GM19043 (cell line): Measurements from ENCODE around the gene ZNF865.

Experiments
- ATAC-seq: cut with Tn5 transposase; IDR thresholded peaks from one replicate; pipeline ENCODE4 v1.9.1; 2021; ENCODE audit warnings: low read depth; ENCODE audit not compliant: unreplicated experiment

ZNF865 gene

GRCh38 chr19:55654868-55655647 lies 49.6 kb downstream of the ZNF865 start, which contains the start of gene U2AF2:
Gene U2AF2, plus strand, starts transcription at chr19:55655035. Its CDS starts 70 bp downstream, at chr19:55655105.
- peak; percentile 31 for ATAC-seq

- no peak for ATAC-seq
Observed at GRCh38 chr19:55655648-55656040, 50.2 kb downstream of the ZNF865 start.

- ATAC-seq, result no peak
Observed at GRCh38 chr19:55656552-55656951, 51.1 kb downstream of the ZNF865 start.

DNA sequence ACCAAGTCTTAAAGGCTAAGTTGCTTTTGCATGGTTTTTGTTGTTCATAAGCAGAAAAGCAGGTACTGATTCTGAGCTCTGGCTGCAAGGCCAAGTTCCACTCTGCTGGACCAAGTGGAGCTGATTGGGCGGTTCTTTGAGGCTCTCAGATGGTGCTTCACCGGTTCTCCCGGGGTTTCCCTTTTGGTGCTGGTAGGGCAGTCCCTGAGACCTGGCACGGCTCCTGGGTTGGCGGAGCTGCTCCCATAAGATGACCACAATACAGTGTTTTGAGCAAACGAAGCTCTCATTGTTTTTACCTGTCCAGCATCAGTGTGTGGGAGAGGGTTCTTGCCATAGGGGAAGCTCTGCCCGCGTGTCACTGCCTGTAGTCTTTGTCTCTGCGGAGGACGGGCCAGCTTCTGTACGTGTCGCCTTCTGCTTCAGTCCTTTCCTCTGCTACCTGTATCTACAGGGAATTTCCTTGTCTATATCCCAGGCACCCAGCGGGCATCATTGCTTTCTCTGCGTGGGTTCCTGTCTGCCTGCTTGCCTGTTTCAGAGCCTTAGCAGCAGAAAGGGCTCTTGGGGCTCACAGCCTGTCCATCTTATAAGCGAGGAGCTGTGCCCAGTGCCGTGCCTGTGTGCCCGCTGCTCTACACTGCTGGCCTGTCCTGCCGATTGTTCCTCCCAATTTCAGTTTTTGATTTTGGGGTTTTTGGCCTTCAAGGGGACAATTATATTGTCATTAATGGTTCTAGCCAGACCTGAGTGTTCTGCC lies 51.7 kb downstream of the ZNF865 start:
- ATAC-seq, result no peak

- no peak for ATAC-seq
Observed at GRCh38 chr19:55658846-55659459, 53.5 kb downstream of the ZNF865 start.

DNA sequence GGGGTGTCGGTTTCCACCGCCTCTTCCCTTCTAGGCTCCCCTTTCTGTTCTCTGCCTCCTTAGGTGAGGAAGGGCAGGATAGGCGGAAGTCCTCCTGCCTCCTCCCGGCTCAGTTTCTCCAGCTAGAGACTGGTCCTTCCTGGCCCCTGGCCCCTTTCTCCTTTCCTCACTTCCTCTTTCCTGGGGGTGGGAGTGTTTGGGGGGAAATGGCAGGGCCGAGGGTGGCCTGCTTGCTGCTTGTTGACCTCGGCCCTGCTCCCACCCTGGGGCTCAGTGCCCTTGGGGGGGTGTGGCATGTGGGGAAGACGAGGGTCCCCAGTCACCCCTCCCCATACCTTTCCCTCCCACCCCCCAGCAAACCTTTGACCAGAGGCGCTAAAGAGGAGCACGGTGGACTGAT lies 54.4 kb downstream of the ZNF865 start:
- ATAC-seq, result no peak

GRCh38 chr19:55660404-55660803 lies 55.0 kb downstream of the ZNF865 start:
- no peak for ATAC-seq

DNA sequence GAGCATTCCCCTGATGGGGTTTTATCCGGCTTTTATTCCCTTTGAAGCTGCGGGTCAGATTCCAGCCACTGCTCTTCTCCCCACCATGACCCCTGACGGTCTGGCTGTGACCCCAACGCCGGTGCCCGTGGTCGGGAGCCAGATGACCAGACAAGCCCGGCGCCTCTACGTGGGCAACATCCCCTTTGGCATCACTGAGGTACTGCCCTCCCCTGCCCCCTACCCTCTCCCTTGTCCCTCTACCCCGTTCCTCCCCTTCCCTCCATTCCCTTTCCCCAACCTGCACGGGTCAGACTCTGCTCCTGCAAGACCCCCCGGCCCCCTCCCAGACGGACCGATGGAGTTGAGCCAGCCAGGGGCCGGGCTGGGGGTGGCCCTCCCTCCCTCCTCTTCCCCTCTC lies 55.5 kb downstream of the ZNF865 start:
- no peak for ATAC-seq

- no peak for ATAC-seq
Observed at GRCh38 chr19:55661826-55662225, 56.4 kb downstream of the ZNF865 start.

DNA sequence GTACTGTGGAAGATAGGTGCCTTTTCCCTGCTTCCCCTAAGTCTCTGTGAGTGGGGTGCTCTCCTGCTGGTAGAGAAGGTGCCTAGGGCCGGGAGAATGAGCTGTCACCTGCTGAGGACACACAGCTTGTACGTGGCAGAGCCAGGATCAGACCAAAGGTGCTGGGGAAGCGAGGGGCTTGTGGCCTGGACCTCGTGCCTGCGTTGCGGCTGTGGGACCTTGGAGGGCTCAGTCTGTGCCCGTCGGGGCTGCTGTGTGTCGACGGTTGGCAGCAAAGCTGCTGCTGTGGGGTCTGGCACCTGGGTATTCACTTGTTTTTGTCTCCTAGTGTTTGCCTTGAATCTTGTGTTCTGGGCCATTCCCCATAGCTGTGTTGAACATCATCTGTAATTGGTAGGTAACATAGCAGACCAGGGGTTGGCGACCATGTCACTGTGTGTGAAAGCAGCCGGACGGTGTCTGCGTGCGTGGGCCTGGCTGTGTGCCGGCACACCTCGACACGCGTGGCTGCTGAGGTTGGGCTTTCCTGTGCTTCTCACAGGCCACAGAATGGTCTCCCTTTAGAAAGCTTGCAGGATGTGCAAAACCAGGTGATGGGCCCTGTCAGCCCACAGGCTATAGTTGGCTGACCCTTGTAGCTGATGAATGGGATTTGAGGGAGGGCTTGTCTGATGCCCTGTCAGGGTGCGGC lies 58.5 kb downstream of the ZNF865 start:
- no peak for ATAC-seq

GRCh38 chr19:55666343-55667005 lies 61.0 kb downstream of the ZNF865 start:
- no peak for ATAC-seq
